Neuron (in vitro differentiated cells): ENCODE measurements around the gene TAL2.
A peak's percentile ranks its signal among the peaks of the same experiment; 100 is the strongest.

Experiments used
- H2AFZ ChIP-seq: one replicate; pipeline ENCODE4 v1.6.1; 2013; ENCODE audit warnings: low read depth, mild to moderate bottlenecking, inconsistent platforms, low read length, moderate library complexity
- H3K27me3 ChIP-seq: one replicate; pipeline ENCODE4 v1.6.1; 2013; ENCODE audit warnings: low read length; ENCODE audit not compliant: insufficient read depth
- H3K36me3 ChIP-seq: one replicate; pipeline ENCODE4 v1.6.1; 2013; ENCODE audit warnings: low read length; ENCODE audit not compliant: insufficient read depth
- H3K4me1 ChIP-seq: one replicate; pipeline ENCODE4 v1.6.1; 2013; ENCODE audit warnings: low read length; ENCODE audit not compliant: insufficient read depth
- H3K4me3 ChIP-seq: 2 replicates; pipeline ENCODE4 v1.5.1; 2013; ENCODE audit warnings: mild to moderate bottlenecking, low read length, moderate library complexity
- H3K9me3 ChIP-seq: one replicate; pipeline ENCODE4 v1.6.1; 2013; ENCODE audit warnings: low read length

TAL2 gene

DNA sequence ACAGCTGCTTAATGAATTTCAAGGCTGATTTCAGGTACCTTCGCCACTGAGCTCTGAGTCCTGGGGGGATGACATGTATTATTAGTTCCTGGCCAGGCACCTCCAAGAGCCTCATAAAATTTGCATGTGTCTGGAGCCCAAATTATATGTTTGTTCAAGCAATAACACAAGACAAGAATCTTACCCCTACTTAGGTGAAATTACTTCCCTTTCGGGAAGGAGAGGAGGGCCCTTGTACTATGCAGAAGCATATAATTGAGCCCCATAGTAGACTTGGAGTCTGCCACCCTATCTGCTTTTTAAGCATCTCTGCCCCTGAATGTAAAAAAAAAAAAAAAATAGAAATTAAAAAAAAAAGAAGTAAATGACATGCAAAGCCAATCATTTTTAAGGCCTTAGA, 19.1 kb downstream of the TAL2 start:
- Histone ChIP-seq H2AFZ (no peak overlapping the region), H3K4me1 (peaks cover 6% of the 10 kb centered on the region)

DNA sequence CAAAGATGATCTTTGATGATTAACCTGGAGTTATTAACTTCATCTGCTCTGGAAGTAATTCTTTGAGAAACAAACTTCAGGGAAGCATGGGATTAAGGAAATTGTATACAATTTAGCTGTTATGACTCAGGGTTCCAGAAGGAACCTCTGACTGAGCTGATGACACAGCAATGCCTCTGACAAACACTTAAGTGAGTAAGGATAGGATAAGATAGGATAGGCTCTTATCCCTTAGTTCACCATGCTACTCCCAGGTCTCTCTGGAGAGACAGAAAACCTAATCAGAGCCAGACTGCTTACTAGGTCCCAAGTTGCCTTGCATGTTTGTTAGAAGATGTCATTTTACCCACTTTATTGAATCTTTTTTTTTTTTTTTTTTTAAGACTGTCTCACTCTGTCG, 19.5 kb downstream of the TAL2 start:
- H3K4me3 ChIP-seq: no peak overlapping the region

More for the DNA sequence above, 19.1 kb downstream of the TAL2 start:
- H3K4me3 ChIP-seq: no peak overlapping the region
- H3K36me3 ChIP-seq: no peaks in the 10 kb centered on the region
- H3K27me3 ChIP-seq: no peaks in the 10 kb centered on the region
- no peaks in the 10 kb centered on the region for H3K9me3 ChIP-seq

DNA sequence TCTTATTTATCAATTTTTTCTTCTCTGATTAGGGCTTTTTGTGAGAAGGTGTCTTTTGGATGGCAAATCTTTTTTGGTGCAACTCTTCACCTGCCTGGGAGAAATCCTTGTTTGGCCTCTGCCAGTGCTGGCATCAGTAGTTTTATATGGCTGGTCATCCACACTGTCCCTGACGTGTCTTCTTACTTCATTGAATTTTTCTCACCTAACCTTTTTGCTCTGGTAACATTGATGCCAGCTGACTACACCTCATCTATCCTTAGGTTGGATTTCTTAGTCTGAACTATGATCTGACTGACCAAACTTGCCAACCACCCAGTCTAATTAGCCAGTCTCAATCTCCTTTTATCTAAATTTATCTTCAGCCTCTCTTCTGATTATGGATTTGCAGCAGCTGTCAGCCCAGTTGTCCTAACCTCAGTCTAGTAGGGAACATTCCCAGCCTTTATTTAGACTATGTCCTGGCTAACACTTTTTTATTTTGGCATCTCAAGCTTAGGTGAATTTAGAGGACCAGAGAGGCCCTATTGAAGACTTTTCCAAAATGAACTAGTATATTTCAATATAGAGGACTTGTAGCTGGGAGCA, 21.5 kb downstream of the TAL2 start:
- no peaks in the 10 kb centered on the region for H3K36me3 ChIP-seq
- H3K9me3 ChIP-seq: no peaks in the 10 kb centered on the region
- no peak overlapping the region for H3K4me3 ChIP-seq
- H3K4me1 ChIP-seq: no peaks in the 10 kb centered on the region
- no peak overlapping the region for H2AFZ ChIP-seq
- no peaks in the 10 kb centered on the region for H3K27me3 ChIP-seq

More for the DNA sequence above, 19.5 kb downstream of the TAL2 start:
- Histone ChIP-seq H3K4me1 (peaks cover 2% of the 10 kb centered on the region), H3K27me3 (no peaks in the 10 kb centered on the region), H3K9me3 (no peaks in the 10 kb centered on the region), H2AFZ (no peak overlapping the region), H3K36me3 (no peaks in the 10 kb centered on the region)

GRCh38 chr9:105686936-105687335, 24.7 kb downstream of the TAL2 start:
- Histone ChIP-seq H3K36me3 (no peaks in the 10 kb centered on the region), H3K4me3 (no peak overlapping the region), H3K9me3 (no peaks in the 10 kb centered on the region), H3K4me1 (no peaks in the 10 kb centered on the region), H2AFZ (no peak overlapping the region), H3K27me3 (no peaks in the 10 kb centered on the region)

GRCh38 chr9:105690742-105691141, 28.5 kb downstream of the TAL2 start:
- Histone ChIP-seq H3K4me1 (peaks cover 11% of the 10 kb centered on the region), H3K36me3 (no peaks in the 10 kb centered on the region), H2AFZ (no peak overlapping the region), H3K4me3 (no peak overlapping the region), H3K27me3 (no peaks in the 10 kb centered on the region), H3K9me3 (no peaks in the 10 kb centered on the region)

GRCh38 chr9:105693435-105694189, 31.4 kb downstream of the TAL2 start:
- Histone ChIP-seq H3K9me3 (no peaks in the 10 kb centered on the region), H3K27me3 (no peaks in the 10 kb centered on the region), H2AFZ (peak overlapping the region; percentile 95), H3K4me3 (peak overlapping the region; percentile 65), H3K4me1 (peaks cover 16% of the 10 kb centered on the region), H3K36me3 (no peaks in the 10 kb centered on the region)

DNA sequence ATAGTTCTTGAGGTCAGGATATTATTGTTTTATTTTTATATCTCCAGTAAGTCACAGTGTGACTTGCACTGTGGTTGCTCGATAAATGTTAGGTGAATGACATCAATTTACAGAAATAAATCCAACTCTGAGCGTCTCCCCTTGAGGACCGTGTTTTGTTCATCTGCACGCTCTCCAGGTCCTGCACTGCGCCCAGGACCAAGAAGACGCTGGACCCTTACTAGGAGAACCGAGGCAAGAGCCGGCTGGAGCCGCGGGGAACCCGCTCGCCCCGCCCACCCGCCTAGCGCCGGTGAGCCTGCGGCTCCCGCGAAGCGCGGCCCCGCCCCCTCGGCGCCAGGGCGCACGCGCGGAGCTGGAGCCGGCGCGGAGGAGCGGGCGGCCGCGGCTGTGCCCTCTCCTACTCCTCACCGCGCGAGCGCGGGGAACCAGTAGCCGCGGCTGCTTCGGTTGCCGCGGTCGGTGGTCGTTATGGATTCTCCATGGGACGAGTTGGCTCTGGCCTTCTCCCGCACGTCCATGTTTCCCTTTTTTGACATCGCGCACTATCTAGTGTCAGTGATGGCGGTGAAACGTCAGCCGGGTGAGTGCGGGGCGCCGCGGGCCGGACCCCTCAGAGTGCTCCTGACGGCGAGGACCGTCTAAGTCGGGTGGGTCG, 32.1 kb downstream of the TAL2 start, which contains the start of gene TMEM38B:
Gene TMEM38B (plus strand): TSS at position 352 of the 658 bp plus-strand sequence. CDS start 120 bp downstream, at position 472.
- H3K27me3 ChIP-seq: no peaks in the 10 kb centered on the region
- H3K4me1 ChIP-seq: peaks cover 16% of the 10 kb centered on the region
- H3K36me3 ChIP-seq: no peaks in the 10 kb centered on the region
- H2AFZ ChIP-seq: peak within 1 kb of the TSS; percentile 95
- peak within 1 kb of the TSS; percentile 65 for H3K4me3 ChIP-seq
- no peaks in the 10 kb centered on the region for H3K9me3 ChIP-seq

DNA sequence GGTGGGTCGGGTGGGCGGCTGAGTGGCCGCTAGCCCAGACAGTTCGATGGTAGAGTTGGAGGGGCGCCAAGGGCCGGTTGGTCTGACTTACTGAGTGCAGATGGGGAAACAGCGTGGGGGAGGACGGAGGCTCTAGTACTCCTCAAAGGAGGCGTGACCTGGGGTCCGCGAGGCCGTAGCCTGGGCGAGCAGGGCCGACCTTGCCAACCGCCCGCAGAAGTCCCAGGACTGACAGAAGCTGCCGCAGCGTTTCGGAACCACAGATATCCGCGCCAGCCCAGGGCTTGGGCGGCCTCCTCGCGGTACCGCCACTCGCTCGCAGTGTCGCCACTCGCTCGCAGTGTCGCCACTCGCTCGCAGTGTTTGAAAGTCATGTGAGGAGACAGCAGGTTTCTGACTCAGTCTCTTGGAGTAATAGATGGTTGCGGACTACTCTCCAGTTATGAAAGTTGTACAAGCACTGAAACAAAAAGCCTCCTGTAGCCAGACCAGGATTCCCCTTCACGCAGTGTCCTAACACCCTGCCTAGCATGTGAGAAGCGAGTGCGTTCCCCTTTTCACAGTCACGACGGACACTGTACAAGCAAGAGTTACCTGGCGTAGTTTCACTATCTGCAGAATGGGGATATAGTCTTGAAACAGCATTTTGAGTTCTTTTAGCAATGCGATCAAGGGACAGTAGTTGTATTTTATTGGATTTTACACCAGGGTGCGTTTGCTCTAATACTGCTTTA, 32.8 kb downstream of the TAL2 start:
- H3K9me3 ChIP-seq: no peaks in the 10 kb centered on the region
- H3K4me1 ChIP-seq: peaks cover 18% of the 10 kb centered on the region
- H3K27me3 ChIP-seq: no peaks in the 10 kb centered on the region
- H2AFZ ChIP-seq: peak overlapping the region; percentile 80
- H3K4me3 ChIP-seq: peak overlapping the region; percentile 65
- no peaks in the 10 kb centered on the region for H3K36me3 ChIP-seq

DNA sequence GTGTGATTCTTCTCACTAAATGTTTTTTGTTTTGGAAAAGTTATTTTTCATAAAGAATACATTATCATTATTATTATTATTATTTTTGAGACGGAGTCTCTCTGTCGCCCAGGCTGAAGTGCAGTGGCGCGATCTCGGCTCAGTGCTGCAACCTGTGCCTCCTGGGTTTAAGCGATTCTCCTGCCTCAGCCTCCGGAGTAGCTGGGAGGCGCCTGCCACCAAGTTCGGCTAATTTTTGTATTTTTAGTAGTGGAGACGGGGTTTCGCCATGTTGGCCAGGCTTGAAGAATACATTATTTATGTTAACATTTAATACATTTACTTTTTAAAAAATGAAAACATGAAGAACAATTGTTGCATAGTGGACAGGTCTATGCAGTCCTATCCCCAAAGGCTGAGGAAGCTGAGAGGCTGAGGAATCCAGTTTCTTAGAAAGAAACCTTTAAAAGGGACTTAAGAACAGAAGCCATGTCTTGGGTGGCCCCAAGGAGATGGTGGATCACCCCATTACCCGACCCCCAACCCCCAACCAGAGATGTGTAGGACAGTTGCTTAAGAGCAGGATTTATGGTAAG, 34.0 kb downstream of the TAL2 start:
- Histone ChIP-seq H3K27me3 (no peaks in the 10 kb centered on the region), H2AFZ (no peak overlapping the region), H3K4me3 (peak overlapping the region; percentile 65), H3K36me3 (no peaks in the 10 kb centered on the region), H3K9me3 (no peaks in the 10 kb centered on the region), H3K4me1 (peaks cover 18% of the 10 kb centered on the region)

GRCh38 chr9:105697871-105698270, 35.6 kb downstream of the TAL2 start:
- no peak overlapping the region for H3K4me3 ChIP-seq
- H3K27me3 ChIP-seq: no peaks in the 10 kb centered on the region
- H3K4me1 ChIP-seq: peaks cover 18% of the 10 kb centered on the region
- no peaks in the 10 kb centered on the region for H3K9me3 ChIP-seq
- no peak overlapping the region for H2AFZ ChIP-seq
- H3K36me3 ChIP-seq: no peaks in the 10 kb centered on the region

DNA sequence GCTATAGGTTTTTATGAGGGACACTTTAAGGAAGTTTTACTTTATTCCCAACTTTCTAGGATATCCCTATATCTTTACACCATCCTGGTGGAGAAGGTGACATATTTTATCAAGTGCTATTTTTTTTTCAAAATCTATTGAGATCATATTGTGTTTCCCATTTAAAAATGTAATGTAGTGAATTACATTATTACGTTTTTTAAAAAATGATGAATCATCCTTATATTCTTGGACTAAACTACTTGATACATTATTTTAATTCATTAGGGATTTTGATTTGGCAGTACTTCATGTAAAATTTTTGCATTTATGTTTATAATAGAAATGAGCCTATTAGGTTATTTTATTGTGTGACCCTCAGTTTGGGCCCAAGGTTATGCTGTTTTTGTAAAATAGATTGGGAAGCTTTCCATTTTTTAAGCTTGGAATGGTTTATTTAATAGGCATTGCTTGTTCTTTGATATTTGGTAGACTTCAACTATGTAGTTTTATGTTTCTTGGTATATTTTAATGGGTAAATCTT, 36.2 kb downstream of the TAL2 start:
- H3K4me1 ChIP-seq: peaks cover 17% of the 10 kb centered on the region
- H2AFZ ChIP-seq: no peak overlapping the region
- H3K4me3 ChIP-seq: no peak overlapping the region
- H3K36me3 ChIP-seq: no peaks in the 10 kb centered on the region
- H3K9me3 ChIP-seq: no peaks in the 10 kb centered on the region
- no peaks in the 10 kb centered on the region for H3K27me3 ChIP-seq

- Histone ChIP-seq H3K27me3 (no peaks in the 10 kb centered on the region), H3K4me1 (peaks cover 7% of the 10 kb centered on the region), H3K36me3 (peaks cover 3% of the 10 kb centered on the region), H3K4me3 (no peak overlapping the region), H2AFZ (no peak overlapping the region), H3K9me3 (no peaks in the 10 kb centered on the region)
Observed at GRCh38 chr9:105700668-105701067, 38.4 kb downstream of the TAL2 start.
